Measurements from ENCODE around the gene LCN2.
A peak's percentile ranks its signal among the peaks of the same experiment; 100 is the strongest.

The LCN2 gene

DNA sequence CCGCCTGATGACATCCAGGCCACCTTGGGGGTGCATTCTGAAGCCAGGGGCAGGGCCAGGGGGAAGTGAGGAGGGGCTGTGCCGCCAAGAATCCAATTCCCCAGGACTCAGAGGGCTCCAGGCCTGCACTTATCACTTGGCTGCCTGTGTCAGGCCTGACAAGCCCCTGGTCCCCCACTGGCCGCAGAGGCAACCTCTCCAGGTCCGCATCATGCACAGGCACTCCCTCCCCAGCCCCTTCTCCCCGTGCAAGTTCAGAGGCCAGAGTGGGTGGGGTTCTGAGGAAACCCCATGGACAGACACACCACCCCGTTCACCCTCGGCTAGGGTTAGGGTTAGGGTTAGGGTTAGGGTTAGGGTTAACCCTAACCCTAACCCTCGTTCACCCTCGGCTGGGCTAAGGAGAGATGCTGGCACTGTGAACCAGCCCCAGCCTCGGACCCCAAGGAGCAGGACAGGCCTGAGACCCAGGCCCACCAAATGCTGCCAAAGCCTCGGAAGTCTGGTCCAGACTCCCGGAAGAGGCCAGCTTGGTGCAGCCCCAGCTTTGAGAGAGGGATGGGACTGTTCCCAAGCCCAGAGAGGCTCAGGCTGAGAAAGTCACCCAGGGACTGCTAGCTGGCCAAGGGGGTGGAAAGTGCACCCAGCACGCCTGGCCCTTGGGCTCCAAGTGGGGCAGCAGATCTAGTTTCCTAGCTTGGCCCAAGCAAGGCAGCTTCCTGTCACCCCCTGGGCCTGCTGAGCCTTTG lies 4.9 kb downstream of the LCN2 start:
- H3K4me3 ChIP-seq (ENCODE audit: low read depth, low read length) = no peak overlapping the region
- DNase-seq (ENCODE audit: low read depth) = no peak
- TF ChIP-seq, protein P1, sequence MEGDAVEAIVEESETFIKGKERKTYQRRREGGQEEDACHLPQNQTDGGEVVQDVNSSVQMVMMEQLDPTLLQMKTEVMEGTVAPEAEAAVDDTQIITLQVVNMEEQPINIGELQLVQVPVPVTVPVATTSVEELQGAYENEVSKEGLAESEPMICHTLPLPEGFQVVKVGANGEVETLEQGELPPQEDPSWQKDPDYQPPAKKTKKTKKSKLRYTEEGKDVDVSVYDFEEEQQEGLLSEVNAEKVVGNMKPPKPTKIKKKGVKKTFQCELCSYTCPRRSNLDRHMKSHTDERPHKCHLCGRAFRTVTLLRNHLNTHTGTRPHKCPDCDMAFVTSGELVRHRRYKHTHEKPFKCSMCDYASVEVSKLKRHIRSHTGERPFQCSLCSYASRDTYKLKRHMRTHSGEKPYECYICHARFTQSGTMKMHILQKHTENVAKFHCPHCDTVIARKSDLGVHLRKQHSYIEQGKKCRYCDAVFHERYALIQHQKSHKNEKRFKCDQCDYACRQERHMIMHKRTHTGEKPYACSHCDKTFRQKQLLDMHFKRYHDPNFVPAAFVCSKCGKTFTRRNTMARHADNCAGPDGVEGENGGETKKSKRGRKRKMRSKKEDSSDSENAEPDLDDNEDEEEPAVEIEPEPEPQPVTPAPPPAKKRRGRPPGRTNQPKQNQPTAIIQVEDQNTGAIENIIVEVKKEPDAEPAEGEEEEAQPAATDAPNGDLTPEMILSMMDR (IDR thresholded peaks at IDR 0.05; ENCODE audit: insufficient read depth, low read depth, low read length, missing control alignments) = no peak

DNA sequence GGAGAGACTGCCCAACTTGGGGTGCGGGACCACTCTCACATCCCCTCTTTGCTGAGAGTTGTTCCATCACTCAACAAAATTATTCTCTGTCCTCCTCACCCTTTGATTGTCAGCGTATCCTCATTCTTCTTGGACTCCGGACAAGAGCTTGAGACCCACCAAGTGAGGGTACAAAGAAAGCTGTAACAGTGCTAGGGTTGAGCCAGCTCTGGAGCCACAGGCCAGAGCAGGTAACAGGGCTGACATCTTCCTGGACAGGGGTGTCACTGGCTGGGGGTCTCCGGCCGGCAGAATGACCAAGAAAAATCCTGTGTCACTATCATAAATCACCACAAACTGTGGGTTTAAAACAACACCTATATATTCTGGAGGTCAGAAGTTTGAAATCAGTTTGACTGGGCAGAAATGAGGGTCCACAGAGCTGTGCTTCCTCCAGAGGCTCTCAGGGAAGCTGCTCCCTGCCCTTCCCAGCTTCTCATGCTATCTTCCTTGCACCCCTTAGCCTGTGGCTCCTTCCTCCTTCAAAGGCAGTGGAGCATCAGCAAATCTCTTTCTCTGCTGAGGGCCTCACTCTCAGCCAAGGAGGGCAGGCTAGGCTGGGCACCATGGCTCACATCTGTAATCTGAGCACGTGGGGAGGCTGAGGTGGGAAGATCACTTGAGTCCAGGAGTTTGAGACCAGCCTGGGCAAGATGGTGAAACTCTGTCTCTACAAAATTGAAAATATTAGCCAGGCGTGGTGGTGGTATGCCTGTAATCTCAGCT lies 6.7 kb downstream of the LCN2 start:
- TF ChIP-seq, protein P1 (IDR thresholded peaks at IDR 0.05; ENCODE audit: insufficient read depth, low read depth, low read length, missing control alignments) = no peak
- DNase-seq (ENCODE audit: low read depth) = no peak
- no peak overlapping the region for H3K4me3 ChIP-seq (ENCODE audit: low read depth, low read length)

DNA sequence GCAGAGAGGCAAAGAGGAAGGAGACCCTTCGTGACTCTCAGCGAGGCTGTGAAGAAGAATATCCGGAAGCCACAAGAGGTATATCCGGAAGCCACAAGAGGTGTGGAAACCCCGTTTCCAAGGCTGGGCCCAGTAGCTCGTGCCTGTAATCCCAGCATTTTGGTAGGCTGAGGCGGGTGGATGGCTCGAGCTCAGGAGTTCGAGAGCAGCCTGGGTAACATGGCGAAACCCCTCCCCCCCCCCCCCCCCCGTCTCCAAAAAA lies 10.2 kb downstream of the LCN2 start:
- TF ChIP-seq, protein P1 (IDR thresholded peaks at IDR 0.05; ENCODE audit: insufficient read depth, low read depth, low read length, missing control alignments) = no peak
- peak overlapping the region; percentile 81 for H3K4me3 ChIP-seq (ENCODE audit: low read depth, low read length)
- peak; percentile 72 for DNase-seq (ENCODE audit: low read depth)

DNA sequence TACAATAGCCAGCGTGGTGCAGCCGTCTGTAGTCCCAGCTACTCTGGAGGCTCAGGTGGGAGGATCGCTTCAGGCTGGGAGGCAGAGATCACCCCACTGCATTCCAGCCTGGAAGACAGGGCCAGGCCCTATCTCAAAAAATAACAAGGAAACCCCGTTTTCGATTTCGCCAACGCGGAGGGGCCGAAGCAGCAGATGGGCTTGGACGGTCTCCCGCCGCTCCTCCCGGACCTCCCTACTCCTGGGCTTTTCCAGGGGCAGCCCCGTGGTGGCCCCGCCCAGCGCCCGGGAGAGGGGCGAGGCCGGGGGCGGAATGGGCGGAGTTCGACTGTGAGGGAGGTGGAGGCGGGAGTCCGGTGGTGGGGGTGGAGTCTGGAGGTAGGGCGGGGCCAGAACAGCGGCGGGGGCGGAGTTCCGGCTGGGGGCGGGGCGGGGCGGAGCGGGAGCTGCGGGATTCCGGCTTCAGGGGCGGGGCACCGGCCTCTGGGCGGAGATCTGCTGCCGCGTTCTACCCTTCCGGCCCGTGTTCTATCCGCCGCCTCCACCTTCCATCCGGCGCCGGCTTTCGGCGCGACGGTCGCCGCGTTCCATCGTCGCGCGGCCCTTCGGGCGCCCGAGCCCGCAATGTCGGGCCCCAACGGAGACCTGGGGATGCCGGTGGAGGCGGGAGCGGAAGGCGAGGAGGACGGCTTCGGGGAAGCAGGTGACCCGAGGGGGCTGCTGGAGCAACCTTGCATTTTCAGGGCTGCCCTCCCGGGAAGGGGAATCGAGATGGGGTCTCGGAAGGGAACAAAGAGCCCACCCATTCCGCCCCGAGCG lies 10.7 kb downstream of the LCN2 start, which contains the start of gene BBLN:
BBLN (plus strand) TSS at position 482 of the 819 bp plus-strand sequence; CDS start at position 625, 143 bp downstream.
- H3K4me3 ChIP-seq (ENCODE audit: low read depth, low read length) = peak within 1 kb of the TSS; percentile 100
- TF ChIP-seq, protein P1 (IDR thresholded peaks at IDR 0.05; ENCODE audit: insufficient read depth, low read depth, low read length, missing control alignments) = no peak
- peak; percentile 95 for DNase-seq (ENCODE audit: low read depth)

DNA sequence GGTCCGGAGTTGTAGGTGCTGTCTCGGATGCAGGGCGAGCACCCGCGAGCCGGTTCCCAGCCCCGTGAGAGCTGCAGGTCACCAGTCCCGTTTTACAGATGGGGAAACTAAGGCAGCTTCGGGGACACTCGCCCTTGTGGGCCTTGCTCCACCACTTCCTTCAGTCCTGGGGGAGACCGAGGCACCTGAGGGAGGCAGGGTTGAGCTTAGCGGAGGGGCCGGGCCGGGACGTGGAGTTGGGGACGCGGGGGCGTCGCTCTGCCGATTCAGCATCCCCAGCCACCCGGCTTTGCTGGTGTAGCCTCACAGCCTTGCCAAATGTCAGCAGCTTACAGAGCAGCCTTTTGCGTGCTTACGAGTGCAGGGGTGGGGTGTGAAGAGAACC lies 11.3 kb downstream of the LCN2 start:
- peak overlapping the region; percentile 100 for H3K4me3 ChIP-seq (ENCODE audit: low read depth, low read length)
- peak; percentile 47 for DNase-seq (ENCODE audit: low read depth)
- TF ChIP-seq, protein P1 (IDR thresholded peaks at IDR 0.05; ENCODE audit: insufficient read depth, low read depth, low read length, missing control alignments) = no peak

GRCh38 chr9:128161215-128161902 lies 12.1 kb downstream of the LCN2 start:
- TF ChIP-seq, protein P1 (IDR thresholded peaks at IDR 0.05; ENCODE audit: insufficient read depth, low read depth, low read length, missing control alignments) = no peak
- DNase-seq (ENCODE audit: low read depth) = no peak
- peak overlapping the region; percentile 100 for H3K4me3 ChIP-seq (ENCODE audit: low read depth, low read length)

Data from GM12865 (cell line).